LNCaP clone FGC (cell line): ENCODE results near the gene MROH8.

Experiments used
- DNase-seq: peaks from one replicate; pipeline ENCODE4 v3.0.0-alpha.2; 2011; ENCODE audit warnings: low read depth
- H3K4me3 ChIP-seq: 2 replicates; pipeline ENCODE4 v1.5.1; 2011; ENCODE audit warnings: mild to moderate bottlenecking, low read depth, low read length, control low read depth
- TF ChIP-seq, protein P1 (sequence below): IDR thresholded peaks from 2 replicates; pipeline ENCODE4 v1.5.1; 2012; ENCODE audit warnings: mild to moderate bottlenecking; ENCODE audit not compliant: control insufficient read depth, insufficient read depth; ENCODE audit errors: extremely low read depth

MROH8 gene

GRCh38 chr20:37222086-37222485, 42.7 kb upstream of the MROH8 start:
- no peak overlapping the region for H3K4me3 ChIP-seq
- no peak for DNase-seq
- TF ChIP-seq, protein P1, sequence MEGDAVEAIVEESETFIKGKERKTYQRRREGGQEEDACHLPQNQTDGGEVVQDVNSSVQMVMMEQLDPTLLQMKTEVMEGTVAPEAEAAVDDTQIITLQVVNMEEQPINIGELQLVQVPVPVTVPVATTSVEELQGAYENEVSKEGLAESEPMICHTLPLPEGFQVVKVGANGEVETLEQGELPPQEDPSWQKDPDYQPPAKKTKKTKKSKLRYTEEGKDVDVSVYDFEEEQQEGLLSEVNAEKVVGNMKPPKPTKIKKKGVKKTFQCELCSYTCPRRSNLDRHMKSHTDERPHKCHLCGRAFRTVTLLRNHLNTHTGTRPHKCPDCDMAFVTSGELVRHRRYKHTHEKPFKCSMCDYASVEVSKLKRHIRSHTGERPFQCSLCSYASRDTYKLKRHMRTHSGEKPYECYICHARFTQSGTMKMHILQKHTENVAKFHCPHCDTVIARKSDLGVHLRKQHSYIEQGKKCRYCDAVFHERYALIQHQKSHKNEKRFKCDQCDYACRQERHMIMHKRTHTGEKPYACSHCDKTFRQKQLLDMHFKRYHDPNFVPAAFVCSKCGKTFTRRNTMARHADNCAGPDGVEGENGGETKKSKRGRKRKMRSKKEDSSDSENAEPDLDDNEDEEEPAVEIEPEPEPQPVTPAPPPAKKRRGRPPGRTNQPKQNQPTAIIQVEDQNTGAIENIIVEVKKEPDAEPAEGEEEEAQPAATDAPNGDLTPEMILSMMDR = no peak

DNA sequence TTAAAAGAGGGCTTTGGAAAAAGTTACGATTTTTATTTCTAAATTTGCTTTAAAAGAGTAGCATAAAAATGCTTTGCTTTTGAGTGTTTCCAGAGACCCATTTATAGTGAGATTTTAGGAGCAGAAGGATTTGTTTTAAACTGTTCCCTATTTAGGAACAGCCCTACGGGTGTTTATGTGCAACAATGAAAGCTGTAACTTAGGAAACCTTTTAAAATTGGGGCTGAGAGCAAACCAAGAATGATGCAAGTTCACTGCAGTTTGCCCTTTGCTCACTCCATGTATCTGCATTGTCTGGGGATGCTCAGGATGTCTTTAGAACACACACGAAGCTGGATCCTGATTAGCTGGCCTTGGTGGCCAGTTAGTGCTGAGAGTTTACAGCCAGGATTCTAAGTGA, 41.4 kb upstream of the MROH8 start:
- no peak for DNase-seq
- H3K4me3 ChIP-seq = no peak overlapping the region
- TF ChIP-seq, protein P1 = no peak

GRCh38 chr20:37219751-37220668, 40.7 kb upstream of the MROH8 start:
- no peak for DNase-seq
- TF ChIP-seq, protein P1 = no peak
- H3K4me3 ChIP-seq = no peak overlapping the region

DNA sequence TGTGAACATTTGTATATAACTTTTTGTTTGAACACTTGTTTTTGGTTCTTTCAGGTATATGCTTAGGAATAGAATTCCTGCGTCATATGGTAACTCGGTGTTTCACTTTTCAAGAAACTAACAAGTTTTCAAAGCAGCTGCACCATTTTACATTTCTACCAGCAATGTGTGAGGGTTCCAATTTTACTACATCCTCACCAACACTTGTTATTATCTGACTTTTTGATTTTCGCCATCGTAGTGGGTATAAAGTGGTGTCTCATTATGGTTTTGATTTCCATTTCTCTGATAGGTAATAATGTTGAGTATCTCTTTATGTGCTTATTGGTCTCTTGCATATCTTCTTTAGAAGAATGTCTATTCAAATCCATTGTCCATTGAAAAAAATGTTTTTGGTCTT, 39.6 kb upstream of the MROH8 start:
- TF ChIP-seq, protein P1 = no peak
- no peak overlapping the region for H3K4me3 ChIP-seq
- DNase-seq = no peak

DNA sequence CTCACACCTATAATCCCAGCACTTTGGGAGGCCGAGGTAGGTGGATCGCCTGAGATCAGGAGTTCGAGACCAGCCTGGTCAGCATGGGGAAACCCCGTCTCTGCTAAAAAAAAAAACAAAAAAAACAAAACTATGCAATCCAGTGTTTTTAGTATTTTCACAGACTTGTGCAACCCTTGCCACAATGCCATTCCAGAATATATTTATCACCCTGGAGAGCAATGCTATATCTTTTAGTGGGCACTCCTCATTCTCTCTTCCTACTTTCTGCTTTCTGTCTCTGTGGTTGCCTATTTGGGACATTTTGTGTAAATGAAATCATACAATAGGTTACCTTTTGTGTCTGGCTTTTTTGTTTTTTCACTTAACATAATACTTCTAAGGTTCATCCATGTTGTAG, 39.1 kb upstream of the MROH8 start:
- TF ChIP-seq, protein P1 = no peak
- no peak overlapping the region for H3K4me3 ChIP-seq
- no peak for DNase-seq

DNA sequence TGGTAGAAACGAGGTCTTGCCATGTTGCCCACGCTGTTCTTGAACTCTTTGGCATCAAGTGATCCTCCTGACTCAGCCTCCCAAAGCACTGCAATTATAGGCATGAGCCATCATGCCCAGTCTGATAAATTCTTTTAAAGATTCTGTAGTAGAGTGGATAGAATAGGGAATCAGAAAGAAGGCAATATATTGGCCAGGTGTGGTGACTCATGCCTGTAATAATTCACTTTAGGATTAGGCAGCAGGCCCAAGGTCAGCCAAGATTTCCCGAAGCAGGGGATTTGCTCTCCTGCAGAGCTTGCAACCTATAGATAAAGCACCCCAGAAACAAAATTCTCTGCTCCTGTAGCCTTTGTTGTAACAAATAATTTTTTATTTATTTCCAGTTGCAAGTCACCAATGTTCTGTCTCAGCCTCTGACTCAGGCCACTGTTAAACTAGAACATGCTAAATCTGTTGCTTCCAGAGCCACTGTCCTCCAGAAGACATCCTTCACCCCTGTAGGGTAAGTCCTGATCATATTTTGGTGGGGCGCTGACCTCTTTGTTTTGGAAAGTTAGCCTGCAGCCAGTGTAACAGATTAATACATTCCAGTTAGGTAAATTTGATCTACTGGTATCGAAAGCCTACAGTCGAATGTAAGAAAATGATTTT, 30.4 kb upstream of the MROH8 start:
- TF ChIP-seq, protein P1 = no peak
- DNase-seq = no peak
- H3K4me3 ChIP-seq = no peak overlapping the region
